HG02610 (cell line): ENCODE data around the gene PLCB1.

Experiments used
- ATAC-seq: cut with Tn5 transposase; IDR thresholded peaks from one replicate; pipeline ENCODE4 v1.9.1; 2021; ENCODE audit warnings: mild to moderate bottlenecking, moderate library complexity; ENCODE audit not compliant: unreplicated experiment

Gene PLCB1

DNA sequence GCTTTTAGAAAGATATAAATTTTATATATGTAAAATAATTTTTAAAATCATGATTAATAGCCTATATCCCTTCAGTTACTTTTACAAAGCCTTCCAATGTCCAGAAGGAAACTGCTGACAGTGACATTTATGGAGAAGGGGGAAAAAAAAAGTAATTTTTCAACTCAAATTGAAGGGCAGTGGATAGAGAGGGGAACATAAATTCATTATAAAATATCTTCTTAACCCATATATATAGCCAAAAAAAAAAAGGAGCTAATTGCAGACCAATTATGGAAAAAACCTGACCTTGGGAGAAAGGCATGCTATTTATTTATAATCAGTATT, 392.9 kb downstream of the PLCB1 start:
- ATAC-seq: no peak

DNA sequence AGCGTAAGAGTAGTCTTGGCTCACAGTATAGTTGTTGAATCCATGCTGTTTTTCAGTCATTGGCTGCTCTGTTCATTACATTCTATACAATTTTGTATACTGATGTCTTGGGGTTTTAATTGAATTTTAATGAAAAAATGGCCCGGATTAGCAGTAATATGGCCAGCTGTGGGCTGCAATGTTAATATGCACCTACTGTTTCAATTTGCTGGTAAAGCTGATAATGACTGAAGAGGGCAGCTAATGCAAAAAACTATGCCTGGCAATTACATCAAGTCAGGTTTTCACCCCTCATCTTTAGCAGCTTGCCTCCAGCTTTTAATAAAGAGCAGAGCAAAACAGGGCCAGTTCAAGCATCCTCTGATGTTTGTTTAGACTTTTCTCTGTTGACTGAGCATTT, 394.5 kb downstream of the PLCB1 start:
- no peak for ATAC-seq

DNA sequence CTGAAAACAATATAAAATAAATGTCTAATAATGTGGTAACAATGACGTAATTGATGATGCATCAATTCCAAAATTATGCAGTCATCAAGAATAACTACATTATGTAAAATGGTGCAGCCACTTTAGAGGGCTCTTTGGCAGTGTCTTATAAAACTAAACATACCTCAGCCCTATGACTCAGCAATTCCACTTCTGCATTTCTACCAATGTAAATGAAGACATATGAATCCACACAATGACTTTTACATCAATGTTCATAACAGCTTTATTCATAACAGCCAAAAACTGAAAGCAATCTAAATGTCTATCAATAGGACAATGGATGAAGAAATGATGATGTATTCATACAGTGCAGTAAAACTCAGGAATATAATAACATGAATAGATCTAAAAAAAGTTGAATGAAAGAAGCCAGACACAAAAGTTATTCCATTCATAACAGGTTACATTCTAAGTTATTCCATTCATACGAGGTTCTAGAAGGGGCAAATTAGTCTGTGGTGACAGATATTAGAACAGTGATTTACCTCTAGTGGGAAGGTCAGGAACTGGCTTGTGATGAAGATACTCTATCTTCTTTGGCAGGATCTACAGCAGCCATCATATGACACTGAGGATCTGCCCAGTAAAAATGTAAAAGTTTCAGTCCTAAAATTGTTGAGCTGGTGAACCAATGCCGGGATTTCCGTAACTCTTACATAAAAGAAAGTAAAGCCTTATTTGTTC, 396.1 kb downstream of the PLCB1 start:
- peak; percentile 90 for ATAC-seq

DNA sequence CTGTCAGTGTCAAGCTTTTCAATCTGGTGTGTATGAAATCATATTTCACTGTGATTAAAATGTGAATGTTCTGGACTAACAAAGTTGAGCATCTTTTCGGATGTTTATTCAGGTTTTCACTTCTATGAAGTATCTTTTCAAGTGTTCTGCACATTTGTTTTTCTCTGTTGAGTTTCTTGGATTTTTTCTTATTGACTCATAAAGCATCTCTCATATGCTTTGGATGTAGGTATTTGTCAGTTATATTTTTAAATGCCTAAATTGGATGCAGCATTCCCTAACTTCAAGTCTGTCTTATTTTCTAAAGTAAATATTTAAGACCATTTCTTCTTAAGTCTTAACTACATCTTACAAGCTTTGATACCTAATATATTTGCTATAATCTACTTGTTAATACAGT, 398.0 kb downstream of the PLCB1 start:
- ATAC-seq: no peak

DNA sequence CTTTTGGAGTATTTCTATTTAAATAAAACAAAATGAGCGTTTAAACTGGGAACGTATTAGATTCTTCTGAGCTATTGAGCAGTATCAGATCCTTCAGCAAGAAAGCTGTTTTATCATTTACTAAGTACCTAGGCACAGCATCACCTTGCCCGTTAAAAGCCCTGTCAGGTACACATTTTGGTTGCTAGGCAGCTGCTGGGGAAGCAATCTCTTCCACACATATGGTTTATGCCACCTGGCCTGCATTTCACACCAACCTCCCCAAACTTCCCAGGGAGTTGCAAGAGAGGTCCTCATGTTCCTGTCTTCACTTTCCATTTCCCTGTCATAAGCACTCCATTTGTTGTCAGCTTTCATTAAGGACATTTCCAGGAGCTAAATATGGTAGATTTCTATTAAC, 400.1 kb downstream of the PLCB1 start:
- no peak for ATAC-seq

DNA sequence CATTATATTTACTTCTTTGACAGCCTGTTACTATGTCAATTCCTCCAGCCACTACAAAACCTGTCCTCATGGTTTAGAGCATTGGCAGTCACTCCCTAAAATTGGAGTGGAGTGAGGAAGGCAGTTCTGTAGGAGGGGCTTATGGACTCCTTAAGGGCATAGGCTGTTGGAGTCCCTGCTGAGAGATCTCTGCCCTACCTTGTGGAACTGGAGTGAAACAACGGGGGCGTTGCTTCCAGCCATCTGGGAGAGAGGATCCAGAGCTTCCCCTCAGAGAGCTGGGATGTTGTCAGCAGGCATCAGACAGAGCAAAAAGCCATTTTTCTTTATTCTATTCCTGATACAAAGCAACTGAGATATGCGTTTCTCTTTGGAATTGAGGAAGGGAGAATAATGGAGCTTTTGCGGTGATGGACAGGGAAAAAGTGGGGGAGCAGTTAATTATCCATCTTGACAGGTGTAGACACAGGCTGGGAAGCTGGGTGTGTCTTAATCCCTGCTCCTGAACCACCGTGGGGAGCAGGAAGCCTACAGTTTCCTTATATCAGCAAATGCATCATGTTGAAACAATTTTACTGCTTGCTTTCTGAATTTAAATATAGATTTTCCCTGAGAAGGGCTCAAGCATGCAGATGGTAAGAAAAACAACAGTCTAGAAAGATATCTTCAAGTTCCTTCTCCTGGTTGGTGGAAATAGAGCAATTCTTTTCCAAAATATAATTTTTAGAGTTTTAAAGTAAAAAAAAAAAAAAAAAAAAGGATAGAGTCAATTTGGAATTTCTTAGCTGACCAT, 402.5 kb downstream of the PLCB1 start:
- no peak for ATAC-seq

DNA sequence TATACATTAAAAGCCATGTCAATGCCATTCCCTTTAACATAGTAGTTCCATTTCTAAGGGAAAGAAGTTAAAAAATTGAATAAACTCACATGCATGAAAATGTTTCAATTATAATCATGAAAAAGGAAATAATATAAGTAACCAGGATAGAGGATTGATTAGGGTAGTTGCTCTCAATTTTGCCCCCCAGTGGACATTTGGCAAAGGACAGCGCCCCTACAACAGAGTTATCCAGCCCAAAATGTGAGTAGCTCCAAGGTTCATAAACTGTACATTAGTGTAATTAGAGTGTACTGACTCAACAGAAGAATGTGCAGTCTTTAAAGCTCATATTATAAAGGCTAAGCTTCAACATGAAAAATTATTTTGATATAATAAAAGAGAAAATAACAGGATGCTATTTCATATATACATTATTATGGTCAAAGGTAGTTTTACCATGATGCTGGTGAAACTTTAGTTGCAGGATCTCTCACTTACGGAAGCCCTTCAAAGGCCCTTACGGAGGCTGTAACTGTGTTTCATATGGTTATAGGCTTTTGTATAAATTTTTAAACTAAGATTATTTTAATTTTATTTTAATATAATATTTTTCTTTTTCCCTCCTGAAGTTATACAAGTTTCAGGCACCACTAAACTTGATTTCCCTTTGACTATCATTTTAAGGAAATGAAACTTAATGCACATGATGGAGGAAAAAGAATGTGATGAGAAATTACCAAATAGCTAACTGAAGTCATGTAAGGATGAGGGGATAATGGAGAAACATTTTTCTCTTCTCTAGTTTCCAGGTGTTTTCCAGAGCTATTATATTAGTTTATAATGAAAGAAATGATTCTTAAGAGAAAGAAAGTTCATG, 403.6 kb downstream of the PLCB1 start:
- ATAC-seq: no peak

DNA sequence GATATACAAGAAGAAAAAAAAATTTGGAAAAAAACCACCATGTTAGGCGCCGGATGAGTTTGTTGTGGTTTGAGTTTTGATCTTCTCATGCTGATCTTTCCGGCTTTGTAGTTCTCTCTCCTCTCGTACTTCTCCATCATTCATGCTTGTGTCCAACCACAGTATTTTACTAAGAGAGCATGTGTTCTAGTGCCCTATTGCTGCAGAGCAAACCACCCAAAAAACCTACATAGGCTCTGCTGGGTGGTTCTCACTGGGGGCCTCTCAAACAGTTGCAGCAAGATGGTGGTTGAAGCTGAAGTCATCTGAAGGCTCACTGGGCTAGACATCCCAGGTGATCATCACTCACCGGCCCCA, 404.2 kb downstream of the PLCB1 start:
- no peak for ATAC-seq

DNA sequence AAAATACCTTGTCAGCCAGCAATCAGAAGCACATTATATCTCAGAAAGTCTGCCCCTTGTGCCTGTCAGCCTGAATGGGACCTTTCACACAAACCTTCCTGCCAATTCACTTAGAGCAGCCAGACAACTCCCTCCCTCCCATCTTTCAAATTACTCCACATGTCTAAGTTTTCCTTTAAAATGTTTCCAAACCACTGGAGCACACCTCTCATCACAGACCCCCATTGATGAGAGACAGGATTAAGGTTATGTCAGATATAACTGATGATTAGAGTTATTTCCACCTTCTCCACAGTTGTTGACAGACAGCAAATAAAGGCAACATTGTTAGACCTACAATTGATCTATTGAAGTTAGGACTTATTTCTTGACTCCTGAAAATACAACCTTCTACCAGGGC, 408.4 kb downstream of the PLCB1 start:
- no peak for ATAC-seq

DNA sequence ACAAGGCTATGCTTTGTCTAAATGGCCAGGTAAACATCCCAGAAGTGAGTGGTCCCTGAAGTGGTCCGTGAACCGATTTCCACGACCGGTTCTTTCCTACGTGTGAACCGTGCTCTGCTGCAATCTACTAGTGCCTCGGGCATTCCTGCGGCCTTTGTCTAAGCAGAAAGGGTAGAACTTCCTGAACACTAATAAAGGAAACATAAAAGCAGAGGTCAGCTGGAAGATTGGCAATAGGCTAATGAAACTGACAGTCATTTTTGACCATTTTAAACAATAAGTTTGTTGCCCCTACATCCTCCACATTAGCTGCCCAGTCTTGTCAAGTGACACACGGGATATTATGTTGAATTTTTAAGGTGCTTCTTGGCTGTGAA, 410.0 kb downstream of the PLCB1 start:
- no peak for ATAC-seq

DNA sequence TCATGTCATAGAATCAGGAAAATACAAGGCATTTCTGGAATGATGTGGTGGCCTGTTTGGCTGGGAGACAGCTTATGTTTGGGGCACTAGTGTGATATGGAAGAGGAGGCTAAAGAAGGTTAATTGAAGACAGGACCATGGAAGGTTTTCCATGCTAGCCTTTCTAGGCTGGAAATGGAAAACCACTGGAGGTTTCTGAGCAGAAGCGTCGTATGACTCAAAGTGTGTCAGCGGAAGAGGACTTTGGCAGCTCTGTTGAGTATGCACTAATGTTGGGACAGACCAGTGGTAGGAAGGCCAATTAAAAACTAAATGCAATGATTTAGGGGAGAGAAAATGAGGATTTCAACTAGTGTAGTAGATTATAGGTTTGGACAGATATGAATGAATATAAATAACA, 413.1 kb downstream of the PLCB1 start:
- ATAC-seq: no peak

DNA sequence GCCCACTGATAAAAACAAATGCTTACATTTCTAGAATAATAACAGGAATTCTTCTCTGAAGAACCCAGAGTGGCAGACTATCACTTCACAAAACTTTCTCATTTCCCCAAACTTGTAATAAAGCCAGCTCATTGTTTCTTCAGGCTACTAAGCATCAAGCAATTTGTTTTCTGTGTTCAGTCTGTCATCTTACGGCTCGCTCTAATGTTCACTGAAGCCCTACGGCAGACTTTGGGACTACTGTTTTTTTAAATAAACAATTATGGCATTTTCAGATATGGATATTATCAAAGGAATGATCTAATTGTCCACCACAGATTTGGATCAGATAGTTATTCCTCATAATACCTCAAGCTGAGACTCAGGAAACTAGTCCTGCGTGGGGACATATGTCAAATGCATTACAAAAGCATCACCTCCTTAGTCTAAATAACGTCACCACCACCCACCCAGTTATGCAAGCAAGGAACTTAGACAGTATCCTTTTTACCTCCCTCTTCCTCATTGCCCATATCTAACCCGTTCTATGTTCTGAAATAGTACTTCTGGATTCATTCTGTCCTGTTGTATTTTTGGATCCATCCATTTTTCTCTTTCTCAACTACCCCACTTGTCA, 415.1 kb downstream of the PLCB1 start:
- ATAC-seq: no peak

DNA sequence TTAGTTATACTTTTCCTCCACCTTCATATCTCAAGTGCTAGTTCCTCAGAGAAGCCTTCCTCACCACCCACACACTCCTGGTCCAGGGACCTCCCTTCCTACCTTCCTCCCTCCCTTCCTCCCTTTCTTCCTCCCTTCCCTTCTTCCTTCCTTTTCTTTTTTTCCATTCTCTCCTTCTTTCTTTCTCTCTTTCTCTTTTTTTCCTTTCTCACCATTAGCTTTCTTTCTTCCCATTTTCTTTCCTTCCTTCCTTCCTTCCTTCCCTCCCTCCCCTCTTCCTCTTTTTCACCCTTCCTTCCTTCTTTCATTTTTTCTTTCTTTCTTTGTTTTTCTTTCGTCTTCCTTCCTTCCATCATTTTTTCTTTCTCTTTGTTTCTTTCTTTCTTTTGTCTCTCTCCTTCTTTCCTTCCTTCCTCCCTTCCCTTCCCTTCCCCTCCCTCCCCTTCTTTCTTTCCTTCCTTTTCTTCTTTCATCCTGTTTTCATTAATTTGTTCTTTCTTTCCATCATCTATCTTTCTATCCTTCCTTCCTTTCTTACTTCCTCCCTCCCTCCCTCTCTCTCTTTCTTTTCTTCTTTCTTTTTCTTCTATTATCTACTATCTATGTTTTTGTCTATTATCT, 416.0 kb downstream of the PLCB1 start:
- ATAC-seq: no peak

DNA sequence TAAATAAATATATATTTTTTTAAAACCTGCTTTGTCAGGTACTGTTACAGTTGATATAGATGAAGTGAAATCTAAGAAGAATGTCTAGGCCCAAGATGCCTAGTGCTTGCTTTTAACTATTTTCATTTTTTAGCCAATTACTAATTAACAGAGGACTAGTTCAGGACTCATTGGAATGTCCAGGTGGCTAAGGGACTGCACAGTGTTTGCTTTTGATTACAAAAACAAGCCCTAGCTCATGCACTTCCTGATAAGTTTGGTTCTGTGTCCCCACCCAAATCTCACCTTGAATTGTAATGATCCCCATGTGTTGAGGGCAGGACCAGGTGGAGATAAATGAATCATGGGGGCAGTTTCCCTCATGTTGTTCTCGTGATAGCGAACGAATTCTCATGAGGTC, 417.1 kb downstream of the PLCB1 start:
- no peak for ATAC-seq

DNA sequence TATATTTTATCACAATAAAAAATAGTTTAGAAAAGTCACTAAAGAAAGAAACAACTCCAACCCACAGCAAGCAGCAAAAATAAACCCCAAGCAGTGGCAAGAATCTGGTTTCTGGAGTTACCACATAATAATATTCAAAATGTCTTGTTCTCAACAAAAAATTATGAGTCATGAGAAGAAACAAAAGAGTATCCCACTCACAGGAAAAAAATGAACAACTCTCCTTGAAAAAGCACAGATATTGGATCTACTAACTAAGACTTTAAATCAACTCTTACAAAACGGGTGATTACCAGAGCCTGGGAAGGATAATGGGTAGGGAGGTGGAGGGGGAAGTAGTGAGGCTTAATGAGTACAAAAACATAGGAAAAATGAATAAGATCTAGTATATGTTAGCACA, 425.6 kb downstream of the PLCB1 start:
- no peak for ATAC-seq

DNA sequence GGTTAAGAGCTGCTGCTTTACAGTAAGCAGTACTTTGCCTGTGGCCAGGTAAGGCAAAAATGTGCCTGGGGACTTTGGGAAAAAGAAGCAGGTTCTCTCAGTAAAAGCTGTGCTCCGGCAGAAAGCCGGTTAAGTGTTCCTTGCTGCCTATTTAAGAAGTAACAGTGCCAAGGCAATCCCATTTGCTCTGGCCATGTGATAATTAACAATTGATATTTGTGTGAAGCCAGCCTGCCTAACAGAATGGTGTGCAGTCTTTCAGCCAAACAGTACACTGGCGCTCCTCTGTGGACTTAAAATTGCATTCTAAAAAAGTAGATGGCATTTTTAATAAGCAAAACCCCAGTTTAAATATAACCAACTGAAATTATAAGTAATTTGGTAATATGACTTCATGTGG, 430.3 kb downstream of the PLCB1 start:
- ATAC-seq: no peak

DNA sequence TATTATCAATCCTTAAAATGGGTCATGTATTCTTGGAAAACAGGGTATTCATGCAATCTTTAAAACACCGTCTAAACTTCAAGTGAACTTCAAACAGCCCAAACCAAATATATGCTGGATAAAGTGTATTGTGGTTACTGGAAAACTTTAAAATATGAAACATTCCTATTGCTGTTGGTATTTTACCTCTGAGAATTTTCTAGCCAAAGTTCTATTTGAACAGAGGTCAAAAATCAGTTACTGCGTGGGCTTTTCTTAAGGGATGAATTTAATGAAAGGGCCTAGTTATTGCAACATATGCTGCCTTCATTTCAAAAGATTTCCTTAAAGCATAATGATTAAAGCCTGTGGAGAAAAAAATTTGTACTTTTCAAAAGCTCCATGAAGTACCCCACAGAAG, 436.0 kb downstream of the PLCB1 start:
- ATAC-seq: no peak

DNA sequence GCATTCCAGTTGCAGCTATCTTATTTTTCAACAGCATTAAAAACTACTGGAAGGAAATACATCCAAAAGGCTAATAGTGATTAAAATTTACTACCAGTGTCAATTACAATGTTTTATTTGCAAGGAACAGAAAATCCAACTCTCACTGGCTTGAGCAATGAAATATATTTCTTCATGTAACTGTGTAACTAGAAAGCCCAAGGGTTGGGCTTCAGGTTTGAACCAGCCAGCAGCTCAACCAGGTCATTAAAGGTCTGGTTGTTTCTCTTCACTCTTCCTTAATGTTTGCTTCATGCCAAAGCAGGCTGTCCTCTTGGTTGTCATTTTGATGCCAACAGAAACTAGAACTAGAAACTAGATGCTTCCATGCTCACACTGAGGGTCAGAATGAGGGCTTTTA, 437.7 kb downstream of the PLCB1 start:
- no peak for ATAC-seq

DNA sequence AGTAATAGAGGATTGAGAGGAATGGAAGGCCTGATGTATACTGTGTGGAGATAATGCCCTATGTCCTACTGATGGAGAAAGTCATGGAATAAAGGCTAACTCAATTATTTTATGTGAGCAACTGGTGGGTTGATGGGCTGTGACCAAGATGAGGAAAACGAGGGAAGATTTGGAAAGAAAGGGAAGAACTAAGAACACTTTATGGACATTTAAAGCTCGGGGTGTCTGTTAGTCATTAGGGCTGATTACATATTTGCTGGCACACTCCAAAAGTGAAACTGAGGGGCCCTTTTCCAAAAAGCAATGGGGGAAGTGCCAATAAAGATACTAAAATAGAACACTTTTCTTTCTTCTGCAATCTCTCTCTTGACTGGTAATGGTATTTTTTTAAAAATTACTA, 439.5 kb downstream of the PLCB1 start:
- no peak for ATAC-seq

DNA sequence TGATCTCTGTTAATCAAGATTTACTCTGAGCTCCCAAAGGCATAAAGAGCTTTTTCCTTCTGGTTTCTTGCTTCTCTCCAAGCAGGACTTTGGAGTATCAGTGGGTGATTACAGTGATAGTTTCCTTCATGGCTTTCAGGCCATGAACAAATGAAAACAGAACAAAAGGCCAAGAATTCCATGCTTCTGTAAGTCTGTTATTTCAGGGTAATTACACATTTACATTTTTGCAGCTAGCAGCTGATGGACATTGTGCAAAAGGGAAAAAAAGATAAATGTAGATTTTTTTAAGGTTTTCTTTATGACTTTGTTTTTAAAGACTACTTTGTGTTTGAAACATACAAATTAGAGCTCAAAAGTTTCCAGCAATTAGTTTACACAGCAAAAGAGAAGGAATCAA, 441.6 kb downstream of the PLCB1 start:
- ATAC-seq: no peak

DNA sequence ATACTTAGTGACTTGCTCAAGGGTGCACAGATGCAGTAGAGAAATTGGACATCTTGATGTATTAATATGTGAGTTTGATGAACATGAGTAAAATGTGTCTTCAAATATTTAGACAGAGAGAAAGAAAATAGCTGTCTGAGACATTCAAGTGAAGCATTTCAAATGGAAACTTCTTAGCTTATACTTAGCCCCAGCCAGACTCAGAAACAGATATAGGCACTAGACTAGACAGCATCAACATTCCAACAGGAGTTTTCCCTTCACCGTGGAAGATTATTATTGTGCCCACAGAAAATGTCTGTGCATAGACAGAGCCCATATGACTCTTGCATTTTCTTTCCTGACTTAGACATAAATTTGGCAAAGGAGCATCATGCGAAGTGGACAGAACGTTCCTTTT, 443.0 kb downstream of the PLCB1 start:
- ATAC-seq: no peak
